ENCODE results near the gene FAM151B. TPM values are rescaled to one million over a fixed set of nuclear protein-coding genes. Genes with fewer than 3 reads are reported as not detected.

Gene FAM151B
- total and polyA plus RNA-seq, 12 donors: 1.1 to 5.7 (median 3.5) TPM

- Histone ChIP-seq H3K9me3 (replicated peaks in 1 of 3) (no peaks in the 10 kb centered on the region), H3K4me3 (no peak overlapping the region), H3K36me3 (replicated peaks in 1 of 2) (no peaks in the 10 kb centered on the region), H3K27me3 (peaks cover 36% of the 10 kb centered on the region), H3K27ac (no peak overlapping the region), H3K4me1 (replicated peaks in 1 of 2) (peaks cover 4 to 15% of the 10 kb centered on the region in 2 donors)
- no peak for DNase-seq
- WGBS, 4 donors: 53 to 60% (median 57%) methylated on average over 5 to 6 of the region's 6 CpGs
- TF ChIP-seq CTCF (IDR thresholded peaks at IDR 0.05): no peak
- intact Hi-C loops (cut with DNase I): no loop called here
Observed at GRCh38 chr5:80568251-80568650, 80.4 kb downstream of the FAM151B start.

DNA sequence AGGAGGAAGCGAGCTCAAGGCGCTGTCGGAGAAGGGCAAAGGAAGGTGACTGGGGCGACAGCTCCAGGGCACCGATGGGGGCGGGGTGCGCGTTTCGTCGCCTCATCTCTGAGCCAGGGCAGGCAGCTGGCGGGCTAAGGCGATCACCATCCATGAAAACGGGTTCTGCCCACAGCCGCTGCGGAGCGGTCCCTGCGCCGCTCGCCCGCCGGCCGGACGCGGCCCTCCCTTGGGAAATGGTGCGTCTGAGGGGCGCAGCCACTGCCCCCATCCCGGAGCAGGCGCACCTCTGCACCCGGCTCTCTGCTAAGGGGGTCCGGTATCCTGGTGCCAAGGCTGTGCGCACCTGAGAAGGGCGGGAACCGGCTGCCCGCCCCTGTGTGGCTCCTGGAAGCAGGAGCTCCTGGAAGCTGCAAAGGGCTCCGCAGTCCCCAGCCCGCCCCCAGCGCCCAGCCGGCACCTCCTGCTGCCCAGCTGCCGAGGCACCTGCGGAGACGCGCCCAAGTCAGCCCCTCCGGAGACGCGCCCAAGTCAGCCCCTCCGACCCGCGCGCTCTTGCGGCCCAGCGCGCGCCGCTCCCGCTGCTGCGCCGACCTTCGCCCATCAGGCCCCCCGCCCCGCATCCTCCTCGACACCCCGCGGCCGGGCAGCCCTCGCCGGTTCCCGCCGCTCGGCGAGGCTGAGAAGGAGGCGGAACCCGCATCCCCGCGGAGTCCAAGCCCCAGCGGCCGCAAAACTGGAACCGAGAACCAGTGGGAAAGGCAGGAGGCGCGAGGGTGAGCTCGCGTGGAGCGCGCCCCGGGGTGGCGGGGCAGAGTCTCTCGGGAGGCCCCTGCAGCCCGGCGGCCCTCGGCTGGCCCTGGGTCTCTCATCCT lies 81.4 kb downstream of the FAM151B start:
- peak overlapping the region in 1 of 4 donors; percentile 37 for H3K4me3 ChIP-seq
- no peak for DNase-seq
- no peaks in the 10 kb centered on the region for H3K9me3 ChIP-seq (replicated peaks in 1 of 3)
- H3K36me3 ChIP-seq (replicated peaks in 1 of 2): no peaks in the 10 kb centered on the region
- H3K27ac ChIP-seq: no peak overlapping the region
- H3K27me3 ChIP-seq: peaks cover 38% of the 10 kb centered on the region
- H3K4me1 ChIP-seq (replicated peaks in 1 of 2): peaks cover 4 to 15% of the 10 kb centered on the region in 2 donors
- intact Hi-C loops (cut with DNase I): no loop called here
- TF ChIP-seq POLR2A (IDR thresholded peaks at IDR 0.05): no peak
- no peak for TF ChIP-seq CTCF (IDR thresholded peaks at IDR 0.05)
- WGBS, 4 donors: 1 to 4% (median 2%) methylated on average over 15 to 88 of the region's 89 CpGs; no CpG with 5 or more reads in 1 of the 4 donors

GRCh38 chr5:80569961-80570786 lies 82.3 kb downstream of the FAM151B start, which contains the start of gene ANKRD34B:
ANKRD34B (minus strand) TSS chr5:80570280; CDS start chr5:80560019, 10,261 bp downstream.
- peaks cover 41% of the 10 kb centered on the region for H3K27me3 ChIP-seq
- DNase-seq: no peak
- no peaks in the 10 kb centered on the region for H3K9me3 ChIP-seq (replicated peaks in 1 of 3)
- intact Hi-C loops (cut with DNase I): no loop called here
- H3K4me3 ChIP-seq: peak within 1 kb of the TSS in 1 of 4 donors; percentile 37
- TF ChIP-seq CTCF (IDR thresholded peaks at IDR 0.05) (no peak), POLR2A (IDR thresholded peaks at IDR 0.05) (no peak)
- WGBS, 4 donors: 2 to 5% (median 4%) methylated on average over 14 to 73 of the region's 73 CpGs
- no peaks in the 10 kb centered on the region for H3K36me3 ChIP-seq (replicated peaks in 1 of 2)
- no peak within 1 kb of the TSS for H3K27ac ChIP-seq
- peaks cover 4 to 15% of the 10 kb centered on the region in 2 donors for H3K4me1 ChIP-seq (replicated peaks in 1 of 2)

GRCh38 chr5:80573062-80573461 lies 85.2 kb downstream of the FAM151B start:
- TF ChIP-seq POLR2A (IDR thresholded peaks at IDR 0.05): no peak
- TF ChIP-seq CTCF (IDR thresholded peaks at IDR 0.05): no peak
- DNase-seq: no peak
- no peak overlapping the region for H3K27ac ChIP-seq
- H3K27me3 ChIP-seq: peaks cover 41% of the 10 kb centered on the region
- peaks cover 4 to 15% of the 10 kb centered on the region in 2 donors for H3K4me1 ChIP-seq (replicated peaks in 1 of 2)
- no peaks in the 10 kb centered on the region for H3K36me3 ChIP-seq (replicated peaks in 1 of 2)
- WGBS, 4 donors: 75 to 85% (median 78%) methylated on average over 3 of the region's 3 CpGs
- no peaks in the 10 kb centered on the region for H3K9me3 ChIP-seq (replicated peaks in 1 of 3)
- no peak overlapping the region for H3K4me3 ChIP-seq
- intact Hi-C loops (cut with DNase I): no loop called here
